HepG2 (cell line): Measurements from ENCODE around the gene GPC3. TPM values are rescaled to one million over a fixed set of nuclear protein-coding genes. Genes with fewer than 3 reads are reported as not detected.

ENCODE experiments used
- ARNT2 ChIP-seq: sonication (generic); formaldehyde crosslinking; IDR thresholded peaks from 2 replicates; pipeline ENCODE4 v1.8.0; 2022; ENCODE audit warnings: mild to moderate bottlenecking, low read depth, missing genetic modification reagents, moderate library complexity
- HHEX ChIP-seq: IDR thresholded peaks from 2 replicates; pipeline ENCODE4 v1.6.1; 2016; ENCODE audit warnings: control low read depth
- RFXANK ChIP-seq: IDR thresholded peaks from 2 replicates; pipeline ENCODE4 v1.6.1; 2016
- TGIF2 ChIP-seq: IDR thresholded peaks from 2 replicates; pipeline ENCODE4 v1.6.1; 2016; ENCODE audit warnings: control low read depth, missing compliant biosample characterization
- TP53 ChIP-seq: sonication (generic); formaldehyde crosslinking; conservative IDR thresholded peaks from 2 replicates; pipeline ENCODE4 v1.4.0; 2020; ENCODE audit warnings: missing genetic modification reagents
- ZHX2 ChIP-seq, 2 experiments: sonication (generic) in 1 of 2; formaldehyde crosslinking in 1 of 2; IDR thresholded peaks; 2 replicates each; pipeline versions ENCODE4 v1.6.1 to v1.9.0; 2014 to 2022; ENCODE audit warnings: antibody characterized with exemption in 1 of 2, borderline replicate concordance in 1 of 2, inconsistent platforms in 1 of 2, low read depth in 1 of 2, missing genetic modification reagents in 1 of 2
- polyA plus RNA-seq, 8 experiments: library from polyadenylated mRNA; depleted of rRNA in 3 of 8; stranded (reverse) in 7 of 8; unstranded in 1 of 8; fragments of >200 nt; fragmentation: Illumina TruSeq in 4 of 8; extraction: Trizol in 4 of 8; gene quantifications; 2 replicates each; pipeline versions ENCODE4 v1.2.1 to v1.2.3, GENCODE V29; 2011 to 2016; ENCODE audit warnings: low read depth in 4 of 8, missing spikeins in 1 of 8, mixed read lengths in 1 of 8; ENCODE audit not compliant: insufficient read depth in 1 of 8
- total RNA-seq, 5 experiments: library from RNA; depleted of rRNA; stranded (reverse); fragments of >200 nt; fragmentation: Illumina TruSeq; extraction: Trizol; gene quantifications; 2 replicates each; pipeline ENCODE4 v1.2.3, GENCODE V29; 2016; ENCODE audit warnings: low read depth in 1 of 5
- TF ChIP-seq, protein P1 (sequence below), 2 experiments: fragments of 450-650 bp in 1 of 2; sonication (generic) in 1 of 2; formaldehyde crosslinking in 1 of 2; IDR thresholded peaks; 2 replicates each; pipeline versions ENCODE4 v1.6.1 to v1.8.0; 2016 to 2022; ENCODE audit warnings: antibody characterized with exemption in 1 of 2, mild to moderate bottlenecking in 1 of 2, missing genetic modification reagents in 1 of 2

GPC3 gene
- total and polyA plus RNA-seq, 2 of the 13 experiments (the other 11 are each of a cell fraction or from before 2014, with no cell fraction given): 1,799 to 3,263 TPM

- no peak for TF ChIP-seq ZHX2 (IDR thresholded peaks at IDR 0.05; ENCODE audit: low read depth)
- no peak for TF ChIP-seq ZHX2 (CRISPR knock-in tag; IDR thresholded peaks at IDR 0.05; ENCODE audit: borderline replicate concordance)
- TF ChIP-seq TGIF2 (CRISPR knock-in tag): no peak
- TF ChIP-seq TP53 (CRISPR knock-in tag): no peak
- TF ChIP-seq, protein P1, sequence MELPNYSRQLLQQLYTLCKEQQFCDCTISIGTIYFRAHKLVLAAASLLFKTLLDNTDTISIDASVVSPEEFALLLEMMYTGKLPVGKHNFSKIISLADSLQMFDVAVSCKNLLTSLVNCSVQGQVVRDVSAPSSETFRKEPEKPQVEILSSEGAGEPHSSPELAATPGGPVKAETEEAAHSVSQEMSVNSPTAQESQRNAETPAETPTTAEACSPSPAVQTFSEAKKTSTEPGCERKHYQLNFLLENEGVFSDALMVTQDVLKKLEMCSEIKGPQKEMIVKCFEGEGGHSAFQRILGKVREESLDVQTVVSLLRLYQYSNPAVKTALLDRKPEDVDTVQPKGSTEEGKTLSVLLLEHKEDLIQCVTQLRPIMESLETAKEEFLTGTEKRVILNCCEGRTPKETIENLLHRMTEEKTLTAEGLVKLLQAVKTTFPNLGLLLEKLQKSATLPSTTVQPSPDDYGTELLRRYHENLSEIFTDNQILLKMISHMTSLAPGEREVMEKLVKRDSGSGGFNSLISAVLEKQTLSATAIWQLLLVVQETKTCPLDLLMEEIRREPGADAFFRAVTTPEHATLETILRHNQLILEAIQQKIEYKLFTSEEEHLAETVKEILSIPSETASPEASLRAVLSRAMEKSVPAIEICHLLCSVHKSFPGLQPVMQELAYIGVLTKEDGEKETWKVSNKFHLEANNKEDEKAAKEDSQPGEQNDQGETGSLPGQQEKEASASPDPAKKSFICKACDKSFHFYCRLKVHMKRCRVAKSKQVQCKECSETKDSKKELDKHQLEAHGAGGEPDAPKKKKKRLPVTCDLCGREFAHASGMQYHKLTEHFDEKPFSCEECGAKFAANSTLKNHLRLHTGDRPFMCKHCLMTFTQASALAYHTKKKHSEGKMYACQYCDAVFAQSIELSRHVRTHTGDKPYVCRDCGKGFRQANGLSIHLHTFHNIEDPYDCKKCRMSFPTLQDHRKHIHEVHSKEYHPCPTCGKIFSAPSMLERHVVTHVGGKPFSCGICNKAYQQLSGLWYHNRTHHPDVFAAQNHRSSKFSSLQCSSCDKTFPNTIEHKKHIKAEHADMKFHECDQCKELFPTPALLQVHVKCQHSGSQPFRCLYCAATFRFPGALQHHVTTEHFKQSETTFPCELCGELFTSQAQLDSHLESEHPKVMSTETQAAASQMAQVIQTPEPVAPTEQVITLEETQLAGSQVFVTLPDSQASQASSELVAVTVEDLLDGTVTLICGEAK (IDR thresholded peaks at IDR 0.05): no peak
- TF ChIP-seq, protein P1 (CRISPR knock-in tag; IDR thresholded peaks at IDR 0.05): no peak
- TF ChIP-seq HHEX (CRISPR knock-in tag): no peak
- TF ChIP-seq ARNT2 (CRISPR knock-in tag): no peak
- TF ChIP-seq RFXANK (CRISPR knock-in tag): no peak
These were observed 384.9 kb downstream of the GPC3 start (continued) for GRCh38 chrX:133600536-133600935.
